ENCODE results near the gene SYDE2.
A peak's percentile ranks its signal among the peaks of the same experiment; 100 is the strongest.

The SYDE2 gene

GRCh38 chr1:85109475-85109874, 91.3 kb downstream of the SYDE2 start:
- peak; percentile 45 for DNase-seq (ENCODE audit: low read depth, low spot score)
- H3K9ac ChIP-seq (ENCODE audit: insufficient read length): no peak overlapping the region
- no peaks in the 10 kb centered on the region for H3K9me3 ChIP-seq (ENCODE audit: low read depth, low read length)
- no peak overlapping the region for H3K4me3 ChIP-seq
- no peaks in the 10 kb centered on the region for H3K36me3 ChIP-seq (ENCODE audit: insufficient read depth, low read length)
- no peak for TF ChIP-seq POLR2AphosphoS5 (IDR thresholded peaks at IDR 0.05; ENCODE audit: borderline replicate concordance, low read depth, low read length)
- TF ChIP-seq EZH2 (IDR thresholded peaks at IDR 0.05): no peak
- no peak for TF ChIP-seq FOXP2 (optimal IDR thresholded peaks at IDR 0.05; ENCODE audit: control extremely low read depth, extremely low read length, insufficient read depth)
- H3K27ac ChIP-seq: no peak overlapping the region
